ENCODE measurements around the gene MBP. TPM values are rescaled to one million over a fixed set of nuclear protein-coding genes. Genes with fewer than 3 reads are reported as not detected.

The MBP gene
- total and polyA plus RNA-seq, 10 of the 15 experiments (the other 5 are each of a cell fraction or from before 2014, with no cell fraction given) = 12.2 to 67.8 (median 42.1) TPM

GRCh38 chr18:77071061-77071460 is 61.5 kb downstream of the MBP start:
- ChIA-PET RAD21 (ENCODE audit: unreplicated experiment) (interaction anchor here (0.9 kb wide), 1 partner anchor 54 kb away, joined by 3 read pairs; no protein-coding TSS in a partner anchor), POLR2A (no interaction called here), CTCF (interaction anchor here (1.1 to 7.2 kb wide), 2 partner anchors 13 to 141 kb away, joined by 5 to 37 read pairs; no protein-coding TSS in a partner anchor), SMC1A (ENCODE audit: uncharacterized antibody, unreplicated experiment) (no interaction called here)
- no peak for FAIRE-seq
- Histone ChIP-seq H3K27ac (ENCODE audit: control insufficient read depth, insufficient read depth) (no peak overlapping the region), H3K27me3 (replicated peaks in 1 of 2; ENCODE audit: control insufficient read depth in 2 of 2, insufficient read depth in 2 of 2, low read length in 1 of 2) (no peaks in the 10 kb centered on the region), H3K36me3 (ENCODE audit: control insufficient read depth in 2 of 2, insufficient read depth in 2 of 2, low read length in 1 of 2) (peaks cover 3 to 26% of the 10 kb centered on the region in 2 experiments; a peak in 3 of 4 replicates), H3K9me3 (replicated peaks; ENCODE audit: control insufficient read depth, insufficient read depth, low read length) (no peaks in the 10 kb centered on the region), H3K4me3 (no peak overlapping the region), H2AFZ (ENCODE audit: control insufficient read depth, low read depth, low read length) (no peak overlapping the region), H3K79me2 (ENCODE audit: control insufficient read depth, insufficient read depth, low read length) (peaks cover 48% of the 10 kb centered on the region), H3K4me1 (ENCODE audit: control insufficient read depth, insufficient read depth, low read length) (peaks cover 45% of the 10 kb centered on the region), H3K4me2 (ENCODE audit: control insufficient read depth, insufficient read depth) (no peak overlapping the region), H3K9ac (ENCODE audit: control insufficient read depth, insufficient read depth, low read length) (no peak overlapping the region), H4K20me1 (ENCODE audit: control insufficient read depth, insufficient read depth) (no peaks in the 10 kb centered on the region)
- ATAC-seq = no peak
- in situ Hi-C loops (cut with MboI) = no loop called here
- no TSS peak for BruUV-seq (replicated peaks)
- intact Hi-C loops (cut with micrococcal nuclease; ENCODE audit: unreplicated experiment) = no loop called here
- 25% methylated on average over 2 of the region's 2 CpGs for WGBS (ENCODE audit: insufficient coverage, insufficient replicate concordance, low lambda C conversion rate, missing lambda C conversion rate)
- no peak for DNase-seq (ENCODE audit: low read depth, low spot score)
- TF ChIP-seq ZNF384 (IDR thresholded peaks at IDR 0.05; ENCODE audit: borderline replicate concordance, low read depth, low read length) = no peak
- TF ChIP-seq CBX5 (IDR thresholded peaks at IDR 0.05; ENCODE audit: low read depth) = no peak
- TF ChIP-seq PBX3 (IDR thresholded peaks at IDR 0.05; ENCODE audit: insufficient replicate concordance, low read depth, low read length) = no peak
- no peak for TF ChIP-seq HCFC1 (IDR thresholded peaks at IDR 0.05; ENCODE audit: low read length)
- no peak for TF ChIP-seq ESRRA (IDR thresholded peaks at IDR 0.05; ENCODE audit: low read length)
- no peak for TF ChIP-seq SMAD5 (IDR thresholded peaks at IDR 0.05; ENCODE audit: low read depth)
- no peak for TF ChIP-seq SPI1 (IDR thresholded peaks at IDR 0.05; ENCODE audit: borderline replicate concordance, insufficient read depth, low read depth, low read length)
- TF ChIP-seq CHD1 (IDR thresholded peaks at IDR 0.05; ENCODE audit: low read depth, low read length) = no peak
- no peak for TF ChIP-seq CREB1 (IDR thresholded peaks at IDR 0.05; ENCODE audit: low read depth)
- TF ChIP-seq REST (IDR thresholded peaks at IDR 0.05; ENCODE audit: low read depth, low read length) = no peak
- TF ChIP-seq BCLAF1 (IDR thresholded peaks at IDR 0.05) = no peak
- TF ChIP-seq SREBF1 (IDR thresholded peaks at IDR 0.05; ENCODE audit: low read length) = no peak
- no peak for TF ChIP-seq POLR2AphosphoS2 (IDR thresholded peaks at IDR 0.05; ENCODE audit: low read depth, low read length)
- no peak for TF ChIP-seq CBX3 (IDR thresholded peaks at IDR 0.05; ENCODE audit: borderline replicate concordance, low read depth)

Measured in GM12878 (cell line).